Sigmoid colon (tissue), 7 donors: Measurements from ENCODE around the gene JAKMIP1. TPM values are rescaled to one million over a fixed set of nuclear protein-coding genes. Genes with fewer than 3 reads are reported as not detected.

ENCODE experiments used
- DNase-seq: peaks from one replicate; pipeline ENCODE4 v3.0.0-alpha.2; 2019
- H3K27ac ChIP-seq, 4 donors: fragments of 200-600 bp; sonication (generic); one replicate each; pipeline ENCODE4 v1.5.1; 2016 to 2019; ENCODE audit warnings: mild to moderate bottlenecking in 1 of 4
- H3K27me3 ChIP-seq, 3 donors: fragments of 200-600 bp; sonication (generic); one replicate each; pipeline ENCODE4 v1.5.1; 2019; ENCODE audit warnings: mild to moderate bottlenecking in 1 of 3
- H3K36me3 ChIP-seq, 4 donors: fragments of 200-600 bp; sonication (generic); one replicate each; pipeline ENCODE4 v1.5.1; 2016 to 2019
- H3K4me1 ChIP-seq, 4 donors: fragments of 200-600 bp; sonication (generic); one replicate each; pipeline ENCODE4 v1.5.1; 2017 to 2019
- H3K4me3 ChIP-seq, 4 donors: fragments of 200-600 bp; sonication (generic); one replicate each; pipeline ENCODE4 v1.5.1; 2017 to 2019; ENCODE audit warnings: mild to moderate bottlenecking in 2 of 4, moderate library complexity in 1 of 4
- H3K9me3 ChIP-seq, 4 donors: fragments of 200-600 bp in 3 of 4; sonication (generic) in 3 of 4; one replicate each; pipeline versions ENCODE4 v1.5.1 to v1.6.1; 2013 to 2019
- EP300 ChIP-seq, 4 donors: sonication (generic); formaldehyde crosslinking; IDR thresholded peaks; one replicate each; pipeline ENCODE4 v1.6.1; 2017; ENCODE audit warnings: antibody characterized with exemption in 4 of 4
- POLR2A ChIP-seq, 2 donors: fragments of 450-650 bp; IDR thresholded peaks; one replicate each; pipeline ENCODE4 v1.6.1; 2016; ENCODE audit warnings: antibody characterized with exemption in 2 of 2, mild to moderate bottlenecking in 2 of 2, moderate library complexity in 2 of 2
- POLR2AphosphoS5 ChIP-seq, 4 donors: sonication (generic); formaldehyde crosslinking; IDR thresholded peaks; one replicate each; pipeline ENCODE4 v1.6.1; 2017; ENCODE audit warnings: antibody characterized with exemption in 4 of 4
- WGBS, 2 donors: extraction: QIAGEN DNeasy Blood & Tissue Kit; methylation state at CpG; one replicate each; pipeline ENCODE4 v1.1.7; 2013; 5-methylcytosine and 5-hydroxymethylcytosine counted together
- intact Hi-C: fragments of 100-400 bp; cut with DNase I; formaldehyde crosslinking; loops from one replicate; pipeline ENCODE4 v1.15.1; 2023
- polyA plus RNA-seq, 3 donors: library from polyadenylated mRNA; stranded (reverse); fragments of 200-250 nt; gene quantifications; one replicate each; pipeline ENCODE4 v1.2.3, GENCODE V29; 2013
- total RNA-seq, 4 donors: library from RNA; depleted of rRNA; stranded (reverse); fragments of >200 nt; gene quantifications; one replicate each; pipeline ENCODE4 v1.1.0, GENCODE V29; 2016
- TF ChIP-seq, protein P1 (sequence below), 4 experiments: fragments of 450-650 bp in 3 of 4; fragments of 200-600 bp in 1 of 4; IDR thresholded peaks; one replicate each; pipeline ENCODE4 v1.5.1; 2016 to 2019; ENCODE audit warnings: antibody characterized with exemption in 4 of 4, mild to moderate bottlenecking in 3 of 4, moderate library complexity in 2 of 4
- donor health status: healthy with polysubstance abuse.
- donor health status: Bipolar disorder and iron deficiency.
- donor health status: healthy.

The JAKMIP1 gene
- total and polyA plus RNA-seq, 7 donors: 0.49 to 3.9 (median 1.8) TPM; not detected in 2

GRCh38 chr4:6197433-6198174, 2.7 kb downstream of the JAKMIP1 start:
- H3K27ac ChIP-seq: no peak overlapping the region
- no peak for TF ChIP-seq POLR2A (IDR thresholded peaks at IDR 0.05)
- no peak for TF ChIP-seq EP300 (IDR thresholded peaks at IDR 0.05)
- TF ChIP-seq POLR2AphosphoS5 (IDR thresholded peaks at IDR 0.05): no peak
- TF ChIP-seq, protein P1, sequence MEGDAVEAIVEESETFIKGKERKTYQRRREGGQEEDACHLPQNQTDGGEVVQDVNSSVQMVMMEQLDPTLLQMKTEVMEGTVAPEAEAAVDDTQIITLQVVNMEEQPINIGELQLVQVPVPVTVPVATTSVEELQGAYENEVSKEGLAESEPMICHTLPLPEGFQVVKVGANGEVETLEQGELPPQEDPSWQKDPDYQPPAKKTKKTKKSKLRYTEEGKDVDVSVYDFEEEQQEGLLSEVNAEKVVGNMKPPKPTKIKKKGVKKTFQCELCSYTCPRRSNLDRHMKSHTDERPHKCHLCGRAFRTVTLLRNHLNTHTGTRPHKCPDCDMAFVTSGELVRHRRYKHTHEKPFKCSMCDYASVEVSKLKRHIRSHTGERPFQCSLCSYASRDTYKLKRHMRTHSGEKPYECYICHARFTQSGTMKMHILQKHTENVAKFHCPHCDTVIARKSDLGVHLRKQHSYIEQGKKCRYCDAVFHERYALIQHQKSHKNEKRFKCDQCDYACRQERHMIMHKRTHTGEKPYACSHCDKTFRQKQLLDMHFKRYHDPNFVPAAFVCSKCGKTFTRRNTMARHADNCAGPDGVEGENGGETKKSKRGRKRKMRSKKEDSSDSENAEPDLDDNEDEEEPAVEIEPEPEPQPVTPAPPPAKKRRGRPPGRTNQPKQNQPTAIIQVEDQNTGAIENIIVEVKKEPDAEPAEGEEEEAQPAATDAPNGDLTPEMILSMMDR (IDR thresholded peaks at IDR 0.05): no peak
- intact Hi-C loops: no loop called here
- peaks cover 10 to 84% (median 71%) of the 10 kb centered on the region in 3 donors for H3K27me3 ChIP-seq
- WGBS, 2 donors: 68 to 71% methylated on average over 9 of the region's 9 CpGs
- peak; percentile 54 for DNase-seq
- no peak overlapping the region for H3K4me3 ChIP-seq
- H3K36me3 ChIP-seq: no peaks in the 10 kb centered on the region
- peaks cover 0 to 5% (median 0%) of the 10 kb centered on the region in 4 donors for H3K9me3 ChIP-seq
- peaks cover 0 to 26% (median 22%) of the 10 kb centered on the region in 4 donors for H3K4me1 ChIP-seq

- DNase-seq: peak; percentile 44
- Histone ChIP-seq H3K36me3 (no peaks in the 10 kb centered on the region), H3K9me3 (peaks cover 0 to 5% (median 0%) of the 10 kb centered on the region in 4 donors), H3K4me3 (no peak overlapping the region), H3K27ac (no peak overlapping the region), H3K27me3 (peaks cover 10 to 90% (median 71%) of the 10 kb centered on the region in 3 donors), H3K4me1 (peaks cover 0 to 26% (median 22%) of the 10 kb centered on the region in 4 donors)
- intact Hi-C loops: no loop called here
- TF ChIP-seq POLR2A (IDR thresholded peaks at IDR 0.05) (no peak), POLR2AphosphoS5 (IDR thresholded peaks at IDR 0.05) (no peak), EP300 (IDR thresholded peaks at IDR 0.05) (no peak)
- TF ChIP-seq, protein P1 (IDR thresholded peaks at IDR 0.05): no peak
- WGBS, 2 donors: 88 to 89% methylated on average over 11 of the region's 11 CpGs
Observed at GRCh38 chr4:6196871-6197270, 3.5 kb downstream of the JAKMIP1 start.

- Histone ChIP-seq H3K27ac (no peak overlapping the region), H3K4me1 (peaks cover 0 to 26% (median 22%) of the 10 kb centered on the region in 4 donors), H3K4me3 (no peak overlapping the region), H3K27me3 (peaks cover 10 to 92% (median 71%) of the 10 kb centered on the region in 3 donors), H3K9me3 (peaks cover 0 to 2% (median 0%) of the 10 kb centered on the region in 4 donors), H3K36me3 (no peaks in the 10 kb centered on the region)
- WGBS, 2 donors: 81 to 90% methylated on average over 8 of the region's 8 CpGs
- intact Hi-C loops: no loop called here
- DNase-seq: peak; percentile 20
- no peak for TF ChIP-seq POLR2AphosphoS5 (IDR thresholded peaks at IDR 0.05)
- TF ChIP-seq, protein P1 (IDR thresholded peaks at IDR 0.05): no peak
- TF ChIP-seq POLR2A (IDR thresholded peaks at IDR 0.05): no peak
- no peak for TF ChIP-seq EP300 (IDR thresholded peaks at IDR 0.05)
Observed at GRCh38 chr4:6196324-6196723, 4.0 kb downstream of the JAKMIP1 start.

DNA sequence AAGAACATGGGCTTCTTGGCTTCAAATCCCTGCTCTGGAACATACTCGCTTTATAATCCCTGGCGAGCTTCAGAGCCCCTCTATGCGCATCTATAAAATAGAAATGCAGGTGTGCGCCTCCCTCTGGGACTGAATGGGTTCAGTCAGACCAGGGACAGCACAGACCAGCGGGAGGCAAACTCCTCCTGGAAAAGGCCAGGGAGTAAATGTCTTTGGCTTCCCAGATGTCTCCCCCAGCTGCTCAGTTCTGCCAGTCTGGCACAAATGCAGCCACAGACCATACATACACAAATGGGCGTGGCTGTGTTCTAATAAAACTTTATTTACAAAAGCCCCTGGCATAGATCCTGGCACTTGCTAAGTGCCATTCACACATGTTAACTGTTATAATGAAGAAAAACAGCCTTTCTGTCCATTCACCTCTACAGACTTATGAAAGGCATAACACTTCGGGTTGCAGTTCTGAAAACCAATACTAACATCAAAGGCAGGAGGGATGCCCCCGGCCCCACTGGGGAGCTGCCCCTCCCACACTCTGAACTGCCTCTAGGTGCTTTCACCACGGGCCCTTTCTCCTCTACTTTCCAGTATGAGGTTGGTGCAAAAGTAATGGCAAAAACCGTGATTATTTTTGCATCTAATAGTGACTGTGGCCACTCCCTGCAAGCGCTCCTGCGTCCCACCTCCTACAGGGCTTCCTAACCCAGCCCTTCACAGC, 4.6 kb downstream of the JAKMIP1 start:
- 60 to 67% methylated on average over 12 of the region's 12 CpGs for WGBS, 2 donors
- DNase-seq: peak; percentile 42
- Histone ChIP-seq H3K4me3 (no peak overlapping the region), H3K36me3 (no peaks in the 10 kb centered on the region), H3K9me3 (no peaks in the 10 kb centered on the region), H3K27me3 (peaks cover 10 to 94% (median 67%) of the 10 kb centered on the region in 3 donors), H3K4me1 (peaks cover 0 to 24% (median 21%) of the 10 kb centered on the region in 4 donors), H3K27ac (no peak overlapping the region)
- TF ChIP-seq, protein P1 (IDR thresholded peaks at IDR 0.05): no peak
- TF ChIP-seq POLR2AphosphoS5 (IDR thresholded peaks at IDR 0.05) (no peak), EP300 (IDR thresholded peaks at IDR 0.05) (no peak), POLR2A (IDR thresholded peaks at IDR 0.05) (no peak)
- intact Hi-C loops: no loop called here
